Keratinocyte (primary cell): ENCODE measurements around the gene ETV5. TPM values are rescaled to one million over a fixed set of nuclear protein-coding genes. Genes with fewer than 3 reads are reported as not detected.

Source experiments
- DNase-seq: peaks from one replicate; pipeline ENCODE4 v3.0.0-alpha.2; 2011; ENCODE audit warnings: low read depth, missing footprints, low spot score
- FAIRE-seq: peaks from 2 replicates; lab custom pipeline; 2011; peaks lifted over from hg19 to GRCh38; lab: Jason Lieb, UNC
- H2AFZ ChIP-seq: 2 replicates; pipeline ENCODE4 v1.6.0; 2012; ENCODE audit warnings: low read length, control low read depth, inconsistent platforms; ENCODE audit not compliant: control insufficient read depth
- H3K27ac ChIP-seq: 2 replicates; pipeline ENCODE4 v1.5.1; 2011; ENCODE audit warnings: low read length; ENCODE audit not compliant: control insufficient read depth, insufficient read depth
- H3K27me3 ChIP-seq: 3 replicates; pipeline ENCODE4 v1.6.0; 2011; ENCODE audit warnings: low read length; ENCODE audit not compliant: control insufficient read depth, insufficient read depth; ENCODE audit errors: extremely low read depth
- H3K36me3 ChIP-seq, 2 experiments: 2 replicates in 1 of 2; 3 replicates in 1 of 2; pipeline ENCODE4 v1.5.1; 2011; ENCODE audit warnings: low read length in 2 of 2, mild to moderate bottlenecking in 1 of 2; ENCODE audit not compliant: control insufficient read depth in 2 of 2, insufficient read depth in 2 of 2; ENCODE audit errors: extremely low read depth in 1 of 2
- H3K4me1 ChIP-seq: 3 replicates; pipeline ENCODE4 v1.5.1; 2011; ENCODE audit warnings: low read length; ENCODE audit not compliant: control insufficient read depth, insufficient read depth; ENCODE audit errors: extremely low read depth
- H3K4me2 ChIP-seq: 3 replicates; pipeline ENCODE4 v1.6.0; 2011; ENCODE audit warnings: low read depth, low read length; ENCODE audit not compliant: control insufficient read depth, insufficient read depth; ENCODE audit errors: extremely low read depth
- H3K4me3 ChIP-seq, 3 experiments: fragments of 200-600 bp in 1 of 3; sonication (generic) in 1 of 3; 2 replicates in 2 of 3; 3 replicates in 1 of 3; pipeline ENCODE4 v1.5.1; 2011 to 2016; ENCODE audit warnings: low read length in 3 of 3, mild to moderate bottlenecking in 3 of 3, control low read depth in 2 of 3, inconsistent platforms in 1 of 3, low read depth in 1 of 3, mixed read lengths in 1 of 3, mixed run types in 1 of 3, moderate library complexity in 1 of 3; ENCODE audit not compliant: control insufficient read depth in 2 of 3, insufficient read depth in 2 of 3; ENCODE audit errors: extremely low read depth in 1 of 3
- H3K79me2 ChIP-seq: 2 replicates; pipeline ENCODE4 v1.6.0; 2012; ENCODE audit warnings: low read length; ENCODE audit not compliant: control insufficient read depth, insufficient read depth
- H3K9ac ChIP-seq: 3 replicates; pipeline ENCODE4 v1.6.0; 2011; ENCODE audit warnings: low read length; ENCODE audit not compliant: control insufficient read depth, insufficient read depth; ENCODE audit errors: extremely low read depth
- H3K9me1 ChIP-seq: 3 replicates; pipeline ENCODE4 v1.6.0; 2011; ENCODE audit warnings: low read length; ENCODE audit not compliant: control insufficient read depth, insufficient read depth; ENCODE audit errors: extremely low read depth
- H3K9me3 ChIP-seq: 2 replicates; pipeline ENCODE4 v1.5.1; 2012; ENCODE audit warnings: low read depth, low read length; ENCODE audit not compliant: control insufficient read depth
- H4K20me1 ChIP-seq: 3 replicates; pipeline ENCODE4 v1.6.0; 2011; ENCODE audit warnings: low read length; ENCODE audit not compliant: control insufficient read depth, insufficient read depth; ENCODE audit errors: extremely low read depth
- CTCF ChIP-seq, 3 experiments: IDR thresholded peaks in 1 of 3; conservative IDR thresholded peaks in 1 of 3; optimal IDR thresholded peaks in 1 of 3; 2 replicates in 2 of 3; 3 replicates in 1 of 3; pipeline versions ENCODE3 to v1.5.1; 2011; ENCODE audit warnings: low read length in 3 of 3, mild to moderate bottlenecking in 3 of 3, moderate library complexity in 2 of 3, control low read depth in 1 of 3, inconsistent platforms in 1 of 3; ENCODE audit not compliant: insufficient read depth in 2 of 3; ENCODE audit errors: extremely low read depth in 1 of 3
- EZH2 ChIP-seq: IDR thresholded peaks from one replicate; pipeline ENCODE4 v1.6.1; 2012; ENCODE audit warnings: inconsistent platforms, mild to moderate bottlenecking, low read length, moderate library complexity
- dilution Hi-C: fragments of 300-500 bp; cut with MboI; formaldehyde crosslinking; loops from one replicate; pipeline ENCODE4 v1.7.0; 2020; ENCODE audit warnings: low sequenced_read_pairs; ENCODE audit not compliant: extremely low pct_ligation_motif_present
- polyA plus RNA-seq, 5 experiments: library from polyadenylated mRNA; depleted of rRNA in 3 of 5; stranded (reverse) in 3 of 5; stranded (forward) in 1 of 5; unstranded in 1 of 5; fragments of >200 nt; gene quantifications; 1 replicate in 1 of 5; 2 replicates in 3 of 5; 3 replicates in 1 of 5; pipeline versions ENCODE4 v1.2.1 to v1.2.3, GENCODE V29; 2011 to 2012; ENCODE audit warnings: missing spikeins in 2 of 5, low read depth in 1 of 5, low replicate concordance in 1 of 5

The ETV5 gene
- polyA plus RNA-seq, 1 donor (not counting 4 experiments of a cell fraction or from before 2014, with no cell fraction given): 28.7 TPM

- Histone ChIP-seq H3K4me2 (no peak overlapping the region), H3K36me3 (peaks cover 18 to 20% of the 10 kb centered on the region in 2 experiments), H3K79me2 (peaks cover 8% of the 10 kb centered on the region), H3K9me3 (no peaks in the 10 kb centered on the region), H3K9ac (no peak overlapping the region), H2AFZ (no peak overlapping the region), H3K27me3 (no peaks in the 10 kb centered on the region), H3K4me3 (no peak overlapping the region), H4K20me1 (peaks cover 1% of the 10 kb centered on the region), H3K27ac (no peak overlapping the region), H3K4me1 (peaks cover 7% of the 10 kb centered on the region), H3K9me1 (peaks cover 5% of the 10 kb centered on the region)
- dilution Hi-C loops: no loop called here
- DNase-seq (no peak), FAIRE-seq (peak; percentile 17)
- TF ChIP-seq EZH2 (no peak), CTCF (optimal IDR thresholded peaks at IDR 0.05 in 1 of 3, IDR thresholded peaks at IDR 0.05 in 1 of 3, conservative IDR thresholded peaks at IDR 0.05 in 1 of 3; ENCODE audit: extremely low read depth in 1 of 3, insufficient read depth in 2 of 3, low read length in 3 of 3) (no peak)
These were observed 18.0 kb downstream of the ETV5 start for GRCh38 chr3:186090901-186091300.

GRCh38 chr3:186088335-186088734 lies 20.6 kb downstream of the ETV5 start:
- no peak for DNase-seq
- H3K9me3 ChIP-seq: no peaks in the 10 kb centered on the region
- dilution Hi-C loops: no loop called here
- FAIRE-seq: no peak
- no peak overlapping the region for H2AFZ ChIP-seq
- H3K79me2 ChIP-seq: peaks cover 10% of the 10 kb centered on the region
- no peak overlapping the region for H3K27ac ChIP-seq
- no peak for TF ChIP-seq CTCF (optimal IDR thresholded peaks at IDR 0.05 in 1 of 3, IDR thresholded peaks at IDR 0.05 in 1 of 3, conservative IDR thresholded peaks at IDR 0.05 in 1 of 3; ENCODE audit: extremely low read depth in 1 of 3, insufficient read depth in 2 of 3, low read length in 3 of 3)
- TF ChIP-seq EZH2: no peak
- no peak overlapping the region for H3K4me3 ChIP-seq
- no peak overlapping the region for H3K4me2 ChIP-seq
- H3K4me1 ChIP-seq: peaks cover 7% of the 10 kb centered on the region
- peaks cover 3% of the 10 kb centered on the region for H4K20me1 ChIP-seq
- no peak overlapping the region for H3K9ac ChIP-seq
- H3K36me3 ChIP-seq: peaks cover 16 to 18% of the 10 kb centered on the region in 2 experiments
- no peaks in the 10 kb centered on the region for H3K27me3 ChIP-seq
- H3K9me1 ChIP-seq: peaks cover 5% of the 10 kb centered on the region
